ENCODE data around the gene OTOG.

DNA sequence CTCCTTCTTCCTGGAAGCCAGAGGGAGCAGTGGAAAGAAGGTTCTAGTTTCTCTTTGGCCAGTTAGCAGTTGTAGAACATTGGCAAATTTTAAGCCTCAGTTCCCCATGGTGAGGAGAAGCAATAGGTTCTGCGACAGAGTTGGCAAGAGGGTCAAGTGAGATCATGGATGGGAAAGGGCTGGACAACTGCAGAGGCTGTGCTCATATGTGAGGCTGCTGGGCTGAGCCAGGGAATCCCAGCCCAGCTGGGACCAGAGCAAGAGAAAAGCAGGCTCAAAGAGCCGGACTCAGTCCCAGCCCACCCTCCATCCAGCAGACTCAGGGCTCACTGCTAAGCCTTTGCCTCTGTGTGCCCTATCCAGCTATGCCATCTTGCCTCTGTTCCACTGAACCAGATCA, 105.5 kb downstream of the OTOG start:
- TF ChIP-seq, protein P1, sequence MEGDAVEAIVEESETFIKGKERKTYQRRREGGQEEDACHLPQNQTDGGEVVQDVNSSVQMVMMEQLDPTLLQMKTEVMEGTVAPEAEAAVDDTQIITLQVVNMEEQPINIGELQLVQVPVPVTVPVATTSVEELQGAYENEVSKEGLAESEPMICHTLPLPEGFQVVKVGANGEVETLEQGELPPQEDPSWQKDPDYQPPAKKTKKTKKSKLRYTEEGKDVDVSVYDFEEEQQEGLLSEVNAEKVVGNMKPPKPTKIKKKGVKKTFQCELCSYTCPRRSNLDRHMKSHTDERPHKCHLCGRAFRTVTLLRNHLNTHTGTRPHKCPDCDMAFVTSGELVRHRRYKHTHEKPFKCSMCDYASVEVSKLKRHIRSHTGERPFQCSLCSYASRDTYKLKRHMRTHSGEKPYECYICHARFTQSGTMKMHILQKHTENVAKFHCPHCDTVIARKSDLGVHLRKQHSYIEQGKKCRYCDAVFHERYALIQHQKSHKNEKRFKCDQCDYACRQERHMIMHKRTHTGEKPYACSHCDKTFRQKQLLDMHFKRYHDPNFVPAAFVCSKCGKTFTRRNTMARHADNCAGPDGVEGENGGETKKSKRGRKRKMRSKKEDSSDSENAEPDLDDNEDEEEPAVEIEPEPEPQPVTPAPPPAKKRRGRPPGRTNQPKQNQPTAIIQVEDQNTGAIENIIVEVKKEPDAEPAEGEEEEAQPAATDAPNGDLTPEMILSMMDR (IDR thresholded peaks at IDR 0.05) = no peak
- TF ChIP-seq POLR2A (IDR thresholded peaks at IDR 0.05) = no peak
